ENCODE data around the gene RBM24.
A peak's percentile ranks its signal among the peaks of the same experiment; 100 is the strongest.

Gene RBM24

DNA sequence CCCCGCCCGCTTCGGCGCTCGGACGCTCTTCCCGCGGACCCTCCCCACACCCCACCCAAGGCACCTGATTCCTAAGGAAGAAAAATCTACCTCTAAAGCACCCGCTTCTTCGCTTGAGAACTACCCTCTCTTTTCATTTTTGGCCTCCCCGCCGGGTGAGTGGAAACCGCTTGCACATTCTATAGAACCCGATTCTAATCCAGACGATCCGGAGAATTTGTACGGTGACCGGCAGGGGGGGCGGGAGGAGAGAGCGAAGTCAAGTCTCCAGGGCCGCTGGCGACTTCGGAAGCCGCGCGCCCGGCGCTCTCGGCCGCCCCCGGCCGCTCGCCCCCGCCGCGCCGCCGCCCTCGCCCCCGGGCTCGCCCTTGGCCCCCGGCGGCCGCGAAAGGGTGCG lies at the start of gene RBM24:
RBM24 (plus strand) TSS at position 262 of the 397 bp plus-strand sequence. CDS start 221 bp downstream, outside the sequence.
- peaks cover 11% of the 10 kb centered on the region for H3K4me1 ChIP-seq (ENCODE audit: insufficient read depth, low read length)
- peak within 1 kb of the TSS; percentile 91 for H2AFZ ChIP-seq (ENCODE audit: low read depth, low read length)
- H3K9me3 ChIP-seq (ENCODE audit: low read length) = no peaks in the 10 kb centered on the region
- peaks cover 22% of the 10 kb centered on the region for H3K27me3 ChIP-seq (ENCODE audit: insufficient read depth, low read length)
- peak within 1 kb of the TSS; percentile 62 for H3K4me3 ChIP-seq (ENCODE audit: low read length)
- H3K36me3 ChIP-seq (ENCODE audit: insufficient read depth, low read length) = no peaks in the 10 kb centered on the region

DNA sequence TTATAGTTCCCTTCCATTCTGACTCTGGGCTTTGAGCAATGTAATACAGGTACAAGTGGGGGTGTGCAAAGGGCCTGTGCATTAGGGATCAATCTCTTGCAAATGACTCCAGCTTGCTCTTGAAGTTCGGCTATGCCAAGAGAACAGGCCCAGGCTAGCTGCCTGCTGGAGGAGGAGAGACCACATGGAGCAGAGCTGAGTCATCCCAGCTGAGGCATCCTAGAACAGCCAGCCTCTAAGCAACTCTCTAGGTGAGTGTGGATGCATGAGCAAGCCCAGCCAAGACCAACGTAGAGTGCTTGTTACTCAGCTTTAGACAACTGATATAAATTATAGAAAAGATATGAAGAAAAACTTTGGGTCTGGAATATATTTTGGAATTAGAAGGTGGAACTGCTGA lies 47.6 kb upstream of the RBM24 start:
- Histone ChIP-seq H3K4me3 (ENCODE audit: low read length) (no peak overlapping the region), H2AFZ (ENCODE audit: low read depth, low read length) (no peak overlapping the region), H3K27me3 (ENCODE audit: insufficient read depth, low read length) (no peaks in the 10 kb centered on the region), H3K4me1 (ENCODE audit: insufficient read depth, low read length) (no peaks in the 10 kb centered on the region), H3K36me3 (ENCODE audit: insufficient read depth, low read length) (no peaks in the 10 kb centered on the region), H3K9me3 (ENCODE audit: low read length) (peaks cover 2% of the 10 kb centered on the region)

DNA sequence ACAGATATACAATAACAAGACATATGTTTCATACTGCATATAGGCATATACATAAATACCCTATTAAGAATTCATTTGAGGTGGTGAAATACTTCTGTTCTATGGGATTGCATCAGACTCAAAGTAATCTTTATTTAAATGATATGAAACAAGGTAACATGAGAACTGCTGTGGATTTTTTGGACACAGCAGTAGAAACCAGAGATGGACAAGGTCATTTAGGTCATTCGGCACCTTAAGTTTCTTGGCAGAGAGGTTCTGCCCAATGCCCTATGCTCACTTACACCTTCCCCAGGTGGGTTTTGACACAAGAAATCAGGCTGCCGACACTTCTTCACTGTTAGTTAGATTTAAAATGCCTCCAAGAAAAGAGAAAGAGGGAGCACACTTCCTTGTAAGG lies 43.9 kb upstream of the RBM24 start:
- Histone ChIP-seq H3K36me3 (ENCODE audit: insufficient read depth, low read length) (no peaks in the 10 kb centered on the region), H3K4me1 (ENCODE audit: insufficient read depth, low read length) (no peaks in the 10 kb centered on the region), H3K4me3 (ENCODE audit: low read length) (no peak overlapping the region), H3K27me3 (ENCODE audit: insufficient read depth, low read length) (no peaks in the 10 kb centered on the region), H2AFZ (ENCODE audit: low read depth, low read length) (no peak overlapping the region), H3K9me3 (ENCODE audit: low read length) (peaks cover 2% of the 10 kb centered on the region)

DNA sequence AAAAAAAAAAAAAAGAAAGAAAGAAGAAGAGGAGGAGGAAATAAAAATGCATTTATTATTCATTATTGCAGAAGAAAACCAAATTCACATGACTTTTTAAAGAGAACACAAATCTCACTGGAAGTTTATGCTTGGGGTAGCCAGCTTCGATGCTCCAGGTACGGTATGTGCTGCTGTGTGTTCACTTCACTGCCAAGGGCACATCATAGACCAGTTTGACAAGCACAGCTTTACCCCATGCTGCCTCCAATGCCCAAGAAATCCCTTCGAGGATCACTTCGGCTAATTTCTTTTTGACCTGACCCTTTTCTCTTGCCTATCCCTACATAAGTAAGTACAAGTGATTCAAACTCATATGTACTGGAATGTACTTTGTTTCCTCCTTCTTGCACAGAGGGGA lies 41.9 kb upstream of the RBM24 start:
- no peaks in the 10 kb centered on the region for H3K36me3 ChIP-seq (ENCODE audit: insufficient read depth, low read length)
- H3K4me3 ChIP-seq (ENCODE audit: low read length) = no peak overlapping the region
- no peaks in the 10 kb centered on the region for H3K4me1 ChIP-seq (ENCODE audit: insufficient read depth, low read length)
- H3K9me3 ChIP-seq (ENCODE audit: low read length) = no peaks in the 10 kb centered on the region
- H2AFZ ChIP-seq (ENCODE audit: low read depth, low read length) = no peak overlapping the region
- no peaks in the 10 kb centered on the region for H3K27me3 ChIP-seq (ENCODE audit: insufficient read depth, low read length)

DNA sequence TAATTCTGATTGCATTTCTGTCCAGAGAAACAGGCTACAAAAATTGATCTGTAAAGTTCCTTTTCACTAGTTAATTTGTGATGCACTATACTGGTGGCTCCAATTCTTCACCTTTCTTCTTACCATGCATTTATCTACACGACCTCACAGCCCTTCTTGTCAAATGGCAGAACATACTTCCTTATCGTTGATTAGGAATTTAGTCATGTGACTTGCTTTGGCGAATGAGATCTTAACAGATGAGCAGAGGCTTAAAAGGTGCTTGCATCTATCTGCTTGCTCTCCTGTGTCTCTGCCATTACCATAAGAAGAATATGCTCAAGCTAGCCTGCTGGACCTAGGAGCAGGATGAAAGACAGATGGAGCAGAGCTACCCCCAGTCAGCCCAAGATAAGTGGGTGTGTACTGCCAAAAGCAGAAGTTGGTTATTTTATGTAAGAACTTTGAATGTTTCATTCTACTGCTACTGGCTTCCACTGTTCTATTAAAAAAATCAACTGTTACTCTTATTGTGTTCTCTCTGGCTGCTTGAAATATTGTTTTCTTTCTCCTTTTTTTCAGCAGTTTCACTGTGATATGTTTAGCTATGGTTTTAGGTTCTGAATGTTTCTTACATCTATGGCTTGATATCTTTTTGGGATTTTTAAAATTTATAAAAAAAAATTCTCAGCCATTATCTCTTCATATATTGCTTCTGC lies 40.2 kb upstream of the RBM24 start:
- Histone ChIP-seq H3K27me3 (ENCODE audit: insufficient read depth, low read length) (no peaks in the 10 kb centered on the region), H3K9me3 (ENCODE audit: low read length) (no peaks in the 10 kb centered on the region), H3K36me3 (ENCODE audit: insufficient read depth, low read length) (no peaks in the 10 kb centered on the region), H2AFZ (ENCODE audit: low read depth, low read length) (no peak overlapping the region), H3K4me3 (ENCODE audit: low read length) (no peak overlapping the region), H3K4me1 (ENCODE audit: insufficient read depth, low read length) (no peaks in the 10 kb centered on the region)

DNA sequence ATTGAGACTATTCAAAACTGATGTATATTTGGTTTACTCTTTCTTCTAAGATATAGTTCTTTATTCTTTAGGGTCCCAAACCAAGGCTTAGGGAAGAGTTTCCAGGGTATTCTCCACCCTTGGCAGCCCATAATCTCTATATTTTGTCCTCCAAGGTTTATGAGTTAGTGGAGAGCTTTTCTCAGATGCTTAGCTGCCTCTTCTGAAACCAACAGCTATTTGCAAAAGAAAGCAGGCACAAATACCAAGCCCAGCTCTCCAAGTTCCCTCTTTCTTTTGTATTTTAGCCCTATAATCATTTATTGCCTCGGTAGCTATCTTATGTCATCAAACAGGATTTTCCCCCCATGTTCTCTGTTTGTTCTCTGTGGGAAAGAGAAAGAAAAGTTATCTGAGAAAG lies 39.1 kb upstream of the RBM24 start:
- Histone ChIP-seq H3K4me1 (ENCODE audit: insufficient read depth, low read length) (no peaks in the 10 kb centered on the region), H3K9me3 (ENCODE audit: low read length) (no peaks in the 10 kb centered on the region), H3K27me3 (ENCODE audit: insufficient read depth, low read length) (no peaks in the 10 kb centered on the region), H3K36me3 (ENCODE audit: insufficient read depth, low read length) (no peaks in the 10 kb centered on the region), H2AFZ (ENCODE audit: low read depth, low read length) (no peak overlapping the region), H3K4me3 (ENCODE audit: low read length) (no peak overlapping the region)

DNA sequence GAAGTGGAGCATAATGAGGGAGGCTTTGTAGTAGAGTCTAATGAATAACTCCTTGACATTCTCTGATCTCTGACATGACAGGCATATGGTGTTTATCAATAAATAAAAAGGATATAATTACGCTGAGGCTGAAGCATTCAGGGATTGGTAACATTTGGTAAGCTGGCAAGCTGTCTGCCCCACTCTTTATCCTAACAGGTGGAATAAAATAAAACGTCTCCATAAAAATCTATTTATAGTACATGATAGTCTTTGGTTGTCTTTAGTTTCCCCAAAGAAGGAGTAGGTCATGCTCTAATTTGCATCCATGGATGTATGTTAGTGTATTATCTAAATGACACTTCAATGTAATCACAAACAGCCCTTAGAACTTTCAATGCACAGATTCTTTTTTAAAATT lies 30.9 kb upstream of the RBM24 start:
- no peaks in the 10 kb centered on the region for H3K27me3 ChIP-seq (ENCODE audit: insufficient read depth, low read length)
- H3K9me3 ChIP-seq (ENCODE audit: low read length) = no peaks in the 10 kb centered on the region
- H3K4me1 ChIP-seq (ENCODE audit: insufficient read depth, low read length) = no peaks in the 10 kb centered on the region
- no peaks in the 10 kb centered on the region for H3K36me3 ChIP-seq (ENCODE audit: insufficient read depth, low read length)
- no peak overlapping the region for H2AFZ ChIP-seq (ENCODE audit: low read depth, low read length)
- H3K4me3 ChIP-seq (ENCODE audit: low read length) = no peak overlapping the region

DNA sequence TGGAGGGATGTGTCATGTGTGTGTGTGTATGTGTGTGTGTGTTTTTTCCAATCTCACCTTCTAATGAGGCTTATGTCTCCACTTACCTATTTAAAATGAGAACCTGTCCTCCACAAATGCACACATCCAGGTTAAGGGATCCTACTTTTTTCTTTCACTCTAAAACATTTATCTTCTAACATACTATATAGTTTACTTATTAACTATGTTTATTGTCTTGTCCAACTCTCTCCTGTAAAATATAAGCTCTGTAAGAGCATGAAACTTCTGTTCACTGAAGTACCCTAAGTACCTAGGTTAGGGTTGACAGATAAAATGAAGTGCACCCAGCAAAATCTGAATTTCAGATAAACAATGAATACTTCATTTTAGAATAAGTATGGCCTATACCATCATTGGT lies 29.2 kb upstream of the RBM24 start:
- H3K4me1 ChIP-seq (ENCODE audit: insufficient read depth, low read length) = no peaks in the 10 kb centered on the region
- H3K27me3 ChIP-seq (ENCODE audit: insufficient read depth, low read length) = no peaks in the 10 kb centered on the region
- no peak overlapping the region for H3K4me3 ChIP-seq (ENCODE audit: low read length)
- H2AFZ ChIP-seq (ENCODE audit: low read depth, low read length) = no peak overlapping the region
- H3K36me3 ChIP-seq (ENCODE audit: insufficient read depth, low read length) = no peaks in the 10 kb centered on the region
- H3K9me3 ChIP-seq (ENCODE audit: low read length) = no peaks in the 10 kb centered on the region

DNA sequence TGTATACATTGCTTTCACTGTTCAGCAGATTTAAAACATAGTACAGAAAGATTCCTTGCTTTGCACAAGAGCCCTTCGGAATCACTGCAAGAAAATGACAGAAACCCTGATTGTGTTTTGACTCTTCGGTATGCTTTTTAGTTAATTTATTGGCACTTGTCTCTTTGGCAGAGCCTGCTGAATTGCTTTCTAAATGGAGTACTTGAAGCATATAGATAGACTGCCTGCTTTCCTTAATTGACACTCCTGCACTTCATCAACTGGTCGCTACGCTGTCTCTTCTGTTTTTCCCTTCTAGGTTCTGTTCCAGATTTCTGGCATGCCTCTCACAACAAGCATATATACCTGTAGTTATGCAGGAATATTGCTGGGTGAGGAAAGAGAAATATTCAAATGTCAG lies 22.4 kb upstream of the RBM24 start:
- Histone ChIP-seq H2AFZ (ENCODE audit: low read depth, low read length) (no peak overlapping the region), H3K27me3 (ENCODE audit: insufficient read depth, low read length) (no peaks in the 10 kb centered on the region), H3K36me3 (ENCODE audit: insufficient read depth, low read length) (no peaks in the 10 kb centered on the region), H3K4me1 (ENCODE audit: insufficient read depth, low read length) (no peaks in the 10 kb centered on the region), H3K4me3 (ENCODE audit: low read length) (no peak overlapping the region), H3K9me3 (ENCODE audit: low read length) (no peaks in the 10 kb centered on the region)

DNA sequence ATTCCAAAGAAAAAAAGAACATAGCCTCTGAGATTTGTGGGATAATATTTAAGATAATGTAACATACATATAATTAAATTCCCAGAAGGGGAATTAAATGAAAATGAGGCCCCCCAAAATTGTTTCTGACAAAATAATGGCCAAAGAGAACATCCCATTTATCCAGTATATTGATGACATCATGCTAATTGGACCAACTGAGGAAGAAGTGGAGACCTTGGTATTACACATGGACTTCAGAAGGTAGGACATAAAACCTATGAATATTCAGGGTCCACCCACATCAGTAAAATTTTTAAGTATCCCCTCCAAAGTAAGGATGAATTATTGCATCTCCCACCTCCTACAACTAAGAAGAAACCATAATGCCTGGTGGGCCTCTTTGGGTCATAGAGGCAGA lies 15.6 kb upstream of the RBM24 start:
- no peak overlapping the region for H3K4me3 ChIP-seq (ENCODE audit: low read length)
- H3K27me3 ChIP-seq (ENCODE audit: insufficient read depth, low read length) = no peaks in the 10 kb centered on the region
- H3K9me3 ChIP-seq (ENCODE audit: low read length) = no peaks in the 10 kb centered on the region
- H2AFZ ChIP-seq (ENCODE audit: low read depth, low read length) = no peak overlapping the region
- no peaks in the 10 kb centered on the region for H3K36me3 ChIP-seq (ENCODE audit: insufficient read depth, low read length)
- no peaks in the 10 kb centered on the region for H3K4me1 ChIP-seq (ENCODE audit: insufficient read depth, low read length)

DNA sequence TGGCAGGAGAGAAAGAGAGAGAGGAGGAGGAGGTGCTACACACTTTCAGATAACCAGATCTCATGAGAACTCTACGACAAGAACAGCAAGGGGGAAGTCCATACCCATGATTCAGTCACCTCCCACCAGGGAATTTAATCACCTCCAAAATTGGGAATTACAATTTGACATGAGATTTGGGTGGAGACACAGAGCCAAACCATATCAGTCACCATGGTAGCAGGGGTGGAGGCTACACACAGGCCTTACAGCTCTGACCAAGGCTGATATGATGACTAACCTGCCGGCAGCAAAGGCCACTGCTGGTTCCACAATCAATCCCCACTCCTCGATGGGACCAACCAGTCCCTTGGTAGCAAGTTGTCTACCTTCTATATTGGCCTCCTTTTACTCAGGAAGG lies 13.6 kb upstream of the RBM24 start:
- Histone ChIP-seq H3K9me3 (ENCODE audit: low read length) (no peaks in the 10 kb centered on the region), H2AFZ (ENCODE audit: low read depth, low read length) (no peak overlapping the region), H3K36me3 (ENCODE audit: insufficient read depth, low read length) (no peaks in the 10 kb centered on the region), H3K27me3 (ENCODE audit: insufficient read depth, low read length) (no peaks in the 10 kb centered on the region), H3K4me3 (ENCODE audit: low read length) (no peak overlapping the region), H3K4me1 (ENCODE audit: insufficient read depth, low read length) (no peaks in the 10 kb centered on the region)

DNA sequence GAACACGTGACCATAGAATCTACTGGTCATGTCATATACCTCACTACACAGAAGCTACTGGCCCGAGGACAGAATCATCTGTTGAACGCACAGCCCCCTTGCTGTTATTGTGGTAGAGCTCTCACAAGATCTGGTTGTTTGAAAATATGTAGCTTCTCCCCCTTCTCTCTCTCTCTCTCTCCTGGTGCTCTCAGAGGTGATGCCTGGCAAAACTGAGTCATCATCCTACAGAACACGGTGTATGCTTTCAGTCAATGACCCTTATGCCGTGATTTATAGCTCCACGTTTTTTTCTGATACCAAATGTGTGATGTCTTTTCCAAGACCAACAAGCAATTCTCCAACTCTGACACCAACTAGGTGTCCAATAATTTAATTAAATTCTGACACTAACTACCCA lies 13.0 kb upstream of the RBM24 start:
- Histone ChIP-seq H3K36me3 (ENCODE audit: insufficient read depth, low read length) (no peaks in the 10 kb centered on the region), H3K4me1 (ENCODE audit: insufficient read depth, low read length) (no peaks in the 10 kb centered on the region), H3K9me3 (ENCODE audit: low read length) (no peaks in the 10 kb centered on the region), H2AFZ (ENCODE audit: low read depth, low read length) (no peak overlapping the region), H3K27me3 (ENCODE audit: insufficient read depth, low read length) (peaks cover 1% of the 10 kb centered on the region), H3K4me3 (ENCODE audit: low read length) (no peak overlapping the region)

DNA sequence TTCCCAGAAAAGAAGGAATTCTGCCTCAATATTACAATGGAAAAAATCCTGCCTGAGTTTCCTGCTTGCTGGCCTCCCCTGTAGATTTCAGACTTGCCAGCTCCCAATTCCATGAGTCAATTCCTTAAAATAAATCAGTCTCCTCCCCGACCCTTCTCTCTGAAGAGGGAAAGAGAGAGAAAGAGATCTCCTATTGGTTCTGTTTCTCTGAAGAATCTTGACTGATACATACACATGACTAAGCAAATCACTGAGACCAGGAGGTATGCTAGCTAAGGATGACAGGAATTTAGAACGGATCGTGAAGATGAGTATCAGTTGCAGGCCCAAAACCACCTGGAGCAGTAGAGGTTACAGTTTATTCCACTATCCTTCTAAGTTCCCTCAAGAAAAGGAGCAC lies 11.3 kb upstream of the RBM24 start:
- Histone ChIP-seq H3K36me3 (ENCODE audit: insufficient read depth, low read length) (no peaks in the 10 kb centered on the region), H3K27me3 (ENCODE audit: insufficient read depth, low read length) (peaks cover 4% of the 10 kb centered on the region), H2AFZ (ENCODE audit: low read depth, low read length) (no peak overlapping the region), H3K4me1 (ENCODE audit: insufficient read depth, low read length) (no peaks in the 10 kb centered on the region), H3K4me3 (ENCODE audit: low read length) (no peak overlapping the region), H3K9me3 (ENCODE audit: low read length) (no peaks in the 10 kb centered on the region)

DNA sequence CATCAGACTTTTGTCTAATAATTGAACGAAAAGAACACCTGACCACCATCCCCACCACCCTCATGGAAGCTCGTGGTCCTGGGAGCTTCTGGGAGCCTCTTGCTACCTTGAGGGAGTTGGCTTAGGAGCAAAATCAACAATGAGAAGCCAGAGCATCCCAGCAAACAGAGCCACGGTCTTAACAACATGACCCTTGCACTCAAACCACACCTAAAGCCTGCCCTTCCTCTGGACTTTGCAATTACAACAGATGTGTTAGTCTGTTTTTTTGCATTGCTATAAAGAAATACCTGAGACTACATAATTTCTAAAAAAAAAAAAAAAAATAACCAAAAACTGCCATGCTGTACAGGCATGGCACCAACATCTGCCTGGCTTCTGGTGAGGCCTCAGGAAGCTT lies 9.5 kb upstream of the RBM24 start:
- Histone ChIP-seq H3K9me3 (ENCODE audit: low read length) (no peaks in the 10 kb centered on the region), H3K27me3 (ENCODE audit: insufficient read depth, low read length) (peaks cover 4% of the 10 kb centered on the region), H2AFZ (ENCODE audit: low read depth, low read length) (no peak overlapping the region)

More for the DNA sequence above, 9.5 kb upstream of the RBM24 start:
- Histone ChIP-seq H3K4me3 (ENCODE audit: low read length) (no peak overlapping the region), H3K4me1 (ENCODE audit: insufficient read depth, low read length) (no peaks in the 10 kb centered on the region), H3K36me3 (ENCODE audit: insufficient read depth, low read length) (no peaks in the 10 kb centered on the region)

Data from neuron (in vitro differentiated cells).